Upper lobe of right lung (tissue), 1 donor: ENCODE data around the gene DHH. TPM values are rescaled to one million over a fixed set of nuclear protein-coding genes. Genes with fewer than 3 reads are reported as not detected.
A peak's percentile ranks its signal among the peaks of the same experiment; 100 is the strongest.

Experiments used
- ATAC-seq: fragments of 200-7000 bp; cut with Tn5 transposase; one replicate; pipeline ENCODE4 v1.9.1; 2020; ENCODE audit warnings: mild to moderate bottlenecking, moderate library complexity
- DNase-seq: peaks from one replicate; pipeline ENCODE4 v3.0.0-alpha.2; 2020
- H3K27ac ChIP-seq: fragments of 200-600 bp; one replicate; pipeline ENCODE4 v1.8.0; 2022
- H3K27me3 ChIP-seq: fragments of 200-600 bp; one replicate; pipeline ENCODE4 v1.8.0; 2022; ENCODE audit warnings: mild to moderate bottlenecking
- H3K36me3 ChIP-seq: fragments of 200-600 bp; one replicate; pipeline ENCODE4 v1.8.0; 2022
- H3K4me1 ChIP-seq: fragments of 200-600 bp; one replicate; pipeline ENCODE4 v1.8.0; 2022
- H3K4me3 ChIP-seq: fragments of 200-600 bp; one replicate; pipeline ENCODE4 v1.8.0; 2022; ENCODE audit warnings: mild to moderate bottlenecking
- H3K9me3 ChIP-seq: fragments of 200-600 bp; one replicate; pipeline ENCODE4 v1.8.0; 2022
- intact Hi-C: fragments of 100-400 bp; cut with DNase I; formaldehyde crosslinking; loops from one replicate; pipeline ENCODE4 v1.11.0; 2022
- total RNA-seq: library from RNA; stranded (reverse); fragmentation: NEBNext Ultra II Directional; extraction: Animal tissue kit (Norgen Biotek cat#: 25700); gene quantifications from one replicate; pipeline ENCODE4 v1.2.1, GENCODE V29; 2021
- TF ChIP-seq, protein P1 (sequence below): fragments of 200-600 bp; IDR thresholded peaks from one replicate; pipeline ENCODE4 v1.8.0; 2022; ENCODE audit warnings: antibody characterized with exemption
- donor health status: DM: no; HTN: yes; CAD: no; lungs with severe emphysema.

Gene DHH
- total RNA-seq, 1 donor from 2014 or later = 2.1 TPM

DNA sequence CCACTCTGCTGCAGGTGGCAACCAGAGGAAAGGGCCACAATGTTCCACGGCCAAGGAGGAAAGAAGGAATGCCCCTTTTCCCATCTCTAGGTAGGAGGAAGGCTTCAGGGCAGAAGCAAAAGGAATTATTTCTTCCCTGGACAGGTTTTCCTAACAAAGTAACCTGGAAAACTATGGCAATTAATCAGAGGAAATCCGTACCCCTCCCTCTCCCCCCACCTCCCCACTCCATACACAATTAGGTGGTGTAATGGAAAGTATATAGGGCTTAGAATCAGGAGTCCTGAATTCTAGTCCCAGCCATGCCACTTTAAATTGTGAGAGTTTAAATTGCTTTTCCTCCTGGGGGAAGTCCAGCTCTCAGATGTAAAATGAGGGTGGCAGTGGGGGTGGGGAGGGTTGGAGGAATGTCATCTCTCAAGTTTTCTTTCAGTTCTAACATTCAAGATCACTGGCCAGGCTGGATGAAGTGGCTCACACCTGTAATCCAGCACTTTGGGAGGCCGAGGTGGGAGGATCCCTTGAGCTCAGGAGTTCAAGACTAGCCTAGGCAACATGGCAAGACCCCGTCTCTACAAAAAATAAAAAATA, 1.7 kb downstream of the DHH start:
- TF ChIP-seq, protein P1, sequence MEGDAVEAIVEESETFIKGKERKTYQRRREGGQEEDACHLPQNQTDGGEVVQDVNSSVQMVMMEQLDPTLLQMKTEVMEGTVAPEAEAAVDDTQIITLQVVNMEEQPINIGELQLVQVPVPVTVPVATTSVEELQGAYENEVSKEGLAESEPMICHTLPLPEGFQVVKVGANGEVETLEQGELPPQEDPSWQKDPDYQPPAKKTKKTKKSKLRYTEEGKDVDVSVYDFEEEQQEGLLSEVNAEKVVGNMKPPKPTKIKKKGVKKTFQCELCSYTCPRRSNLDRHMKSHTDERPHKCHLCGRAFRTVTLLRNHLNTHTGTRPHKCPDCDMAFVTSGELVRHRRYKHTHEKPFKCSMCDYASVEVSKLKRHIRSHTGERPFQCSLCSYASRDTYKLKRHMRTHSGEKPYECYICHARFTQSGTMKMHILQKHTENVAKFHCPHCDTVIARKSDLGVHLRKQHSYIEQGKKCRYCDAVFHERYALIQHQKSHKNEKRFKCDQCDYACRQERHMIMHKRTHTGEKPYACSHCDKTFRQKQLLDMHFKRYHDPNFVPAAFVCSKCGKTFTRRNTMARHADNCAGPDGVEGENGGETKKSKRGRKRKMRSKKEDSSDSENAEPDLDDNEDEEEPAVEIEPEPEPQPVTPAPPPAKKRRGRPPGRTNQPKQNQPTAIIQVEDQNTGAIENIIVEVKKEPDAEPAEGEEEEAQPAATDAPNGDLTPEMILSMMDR = no peak
- no peak for ATAC-seq
- Histone ChIP-seq H3K9me3 (no peaks in the 10 kb centered on the region), H3K27ac (no peak overlapping the region), H3K4me1 (peaks cover 55% of the 10 kb centered on the region), H3K27me3 (peaks cover 58% of the 10 kb centered on the region), H3K4me3 (no peak overlapping the region), H3K36me3 (peaks cover 13% of the 10 kb centered on the region)
- no peak for DNase-seq
- intact Hi-C loops = no loop called here

DNA sequence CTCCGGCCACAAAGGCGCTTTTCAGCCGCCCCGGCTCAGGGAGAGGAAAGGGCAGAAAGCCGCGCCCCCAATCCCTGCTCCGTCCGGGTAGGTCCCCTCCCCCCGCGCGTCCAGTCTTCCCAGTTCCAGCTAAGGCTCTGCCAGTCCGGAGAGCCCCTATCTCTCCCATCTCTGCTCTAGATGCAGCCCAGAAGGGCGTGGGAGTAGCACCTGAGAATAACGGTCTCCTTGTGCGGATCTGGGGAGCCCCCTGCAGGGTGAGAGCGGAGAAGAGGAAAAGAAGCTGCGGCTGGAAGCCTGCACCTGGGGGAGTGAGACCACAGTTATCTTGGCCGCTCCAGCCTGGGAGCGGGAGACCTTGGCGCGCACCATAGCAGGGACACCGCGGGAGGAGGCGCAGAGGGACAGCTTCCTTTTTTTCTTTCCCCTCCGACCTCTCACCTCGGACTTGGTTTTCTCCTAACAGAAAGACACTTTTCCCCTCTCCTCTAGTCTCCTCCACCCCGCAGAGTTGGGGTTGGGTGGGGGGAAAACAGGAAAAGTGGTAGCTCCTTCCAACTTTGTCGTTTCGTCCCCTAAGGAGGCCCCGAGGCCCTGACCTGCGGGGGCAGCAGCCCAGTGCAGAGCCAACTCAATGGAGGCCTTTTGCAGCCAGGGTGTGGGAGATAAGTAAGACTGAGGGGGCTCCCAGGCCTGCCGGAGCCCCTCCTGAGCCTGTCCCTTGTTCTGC, 2.4 kb downstream of the DHH start:
- Histone ChIP-seq H3K4me3 (peak overlapping the region; percentile 32), H3K36me3 (peaks cover 6% of the 10 kb centered on the region), H3K4me1 (peaks cover 57% of the 10 kb centered on the region), H3K27me3 (peaks cover 58% of the 10 kb centered on the region), H3K27ac (no peak overlapping the region), H3K9me3 (no peaks in the 10 kb centered on the region)
- TF ChIP-seq, protein P1 = peak; percentile 31
- ATAC-seq = no peak
- no peak for DNase-seq
- intact Hi-C loops = no loop called here

DNA sequence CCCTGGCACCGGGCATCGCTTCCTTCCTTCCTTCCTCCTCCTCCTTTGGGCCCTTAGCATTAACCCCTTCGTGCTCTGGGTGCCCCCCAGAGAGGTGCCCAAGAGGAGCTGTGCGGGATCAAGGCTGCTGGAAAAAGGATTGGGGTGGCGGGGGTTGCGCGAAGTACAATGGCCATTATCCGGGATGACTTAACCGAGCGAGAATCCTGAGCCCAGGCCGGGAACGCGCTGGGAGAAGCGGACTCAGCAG, 2.8 kb downstream of the DHH start:
- Histone ChIP-seq H3K9me3 (no peaks in the 10 kb centered on the region), H3K4me1 (peaks cover 57% of the 10 kb centered on the region), H3K27ac (no peak overlapping the region), H3K4me3 (peak overlapping the region; percentile 32), H3K27me3 (peaks cover 58% of the 10 kb centered on the region), H3K36me3 (peaks cover 1% of the 10 kb centered on the region)
- TF ChIP-seq, protein P1 = no peak
- intact Hi-C loops = no loop called here
- DNase-seq (no peak), ATAC-seq (no peak)

DNA sequence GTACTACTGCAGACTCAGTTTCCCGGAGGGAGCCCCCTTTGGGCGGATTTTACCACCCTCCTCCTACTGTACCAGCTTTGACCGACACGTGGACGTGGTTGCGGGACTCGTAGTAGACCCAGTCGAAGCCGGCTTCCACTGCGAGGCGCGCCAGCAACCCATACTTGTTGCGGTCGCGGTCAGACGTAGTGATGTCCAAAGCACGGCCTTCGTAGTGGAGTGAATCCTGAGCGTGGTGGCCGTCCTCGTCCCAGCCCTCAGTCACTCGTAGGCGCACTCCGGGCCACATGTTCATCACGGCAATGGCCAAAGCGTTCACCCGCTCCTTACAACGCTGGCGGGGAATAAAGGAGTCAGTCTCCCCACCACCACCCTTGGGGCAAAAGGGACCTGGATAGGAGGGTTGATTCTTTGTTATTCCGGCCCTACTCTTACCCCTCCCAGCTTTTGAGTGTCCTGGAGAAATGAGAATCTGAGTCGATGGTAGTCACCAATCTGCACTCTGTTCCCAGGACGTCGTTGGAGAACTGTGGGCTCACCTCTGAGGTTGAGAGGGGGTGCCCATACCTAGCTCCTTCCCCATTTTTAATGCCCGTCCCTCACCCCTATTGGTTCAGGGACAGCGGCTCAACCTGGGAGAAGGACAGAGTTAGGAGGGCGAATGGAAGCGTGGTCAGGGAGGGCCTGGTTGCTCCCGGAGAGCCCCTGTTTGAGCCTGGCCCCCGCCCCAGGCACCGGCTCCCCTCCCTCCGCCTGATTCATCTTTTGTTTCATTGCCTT, 3.4 kb downstream of the DHH start:
- Histone ChIP-seq H3K4me1 (peaks cover 57% of the 10 kb centered on the region), H3K36me3 (no peaks in the 10 kb centered on the region), H3K9me3 (no peaks in the 10 kb centered on the region), H3K4me3 (no peak overlapping the region), H3K27ac (no peak overlapping the region), H3K27me3 (peaks cover 58% of the 10 kb centered on the region)
- TF ChIP-seq, protein P1 = no peak
- intact Hi-C loops = no loop called here
- no peak for DNase-seq
- no peak for ATAC-seq

DNA sequence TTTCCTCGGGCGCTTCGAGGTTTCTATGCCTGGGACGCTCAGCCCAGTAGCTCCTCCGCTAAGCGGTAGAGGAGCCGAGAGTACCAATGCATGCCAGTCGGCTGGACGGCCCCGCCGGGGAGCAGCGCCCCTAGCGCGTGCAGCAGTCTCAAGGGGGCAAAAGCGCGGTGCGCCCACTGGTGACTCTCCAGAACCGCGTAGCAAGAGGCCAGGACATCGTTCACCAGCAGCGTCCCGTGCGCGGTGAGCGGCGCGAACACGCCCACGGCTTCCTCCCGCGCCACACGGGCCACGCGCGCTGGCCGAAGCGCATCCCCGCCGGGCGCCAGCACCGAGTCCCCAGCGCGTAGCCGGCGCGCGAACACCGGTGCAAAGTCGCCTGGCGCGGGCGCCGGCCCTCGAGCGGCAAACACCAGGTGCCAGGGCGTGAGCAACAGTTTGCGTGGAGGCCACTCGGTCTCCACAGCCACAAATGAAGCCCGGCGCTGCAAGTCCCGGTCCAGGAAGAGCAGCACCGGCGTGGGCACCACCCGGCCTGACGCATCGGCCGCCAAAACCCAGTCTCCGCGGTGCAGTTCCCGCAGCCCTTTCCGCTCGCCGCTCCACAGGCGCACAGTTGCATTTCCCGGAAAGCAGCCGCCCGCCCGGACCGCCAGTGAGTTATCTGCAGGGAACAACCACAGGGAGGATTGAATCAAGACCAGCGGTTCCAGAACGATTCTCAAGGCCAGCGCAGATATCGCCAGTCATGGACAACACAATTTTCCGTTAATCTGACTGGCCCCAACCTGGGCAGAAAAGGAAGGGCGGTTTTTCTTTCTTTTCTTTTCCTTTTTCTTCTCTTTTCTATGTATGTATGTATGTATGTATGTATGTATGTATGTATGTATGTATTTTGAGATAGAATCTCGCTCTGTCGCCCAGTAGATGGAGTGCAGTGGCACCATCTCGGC, 4.5 kb downstream of the DHH start:
- no peak overlapping the region for H3K27ac ChIP-seq
- DNase-seq (peak; percentile 71), ATAC-seq (peak; percentile 1)
- no peaks in the 10 kb centered on the region for H3K36me3 ChIP-seq
- intact Hi-C loops = no loop called here
- H3K4me1 ChIP-seq = peaks cover 57% of the 10 kb centered on the region
- H3K4me3 ChIP-seq = peak overlapping the region; percentile 37
- no peaks in the 10 kb centered on the region for H3K9me3 ChIP-seq
- TF ChIP-seq, protein P1 = peak; percentile 7
- peaks cover 58% of the 10 kb centered on the region for H3K27me3 ChIP-seq
